B cell (primary cell): Measurements from ENCODE around the gene MCCD1. TPM values are rescaled to one million over a fixed set of nuclear protein-coding genes. Genes with fewer than 3 reads are reported as not detected.

Experiments
- ATAC-seq: fragments of 200-7000 bp; cut with Tn5 transposase; one replicate; pipeline ENCODE4 v1.10.0; 2021; ENCODE audit warnings: low read depth, mild to moderate bottlenecking, moderate number of reproducible peaks, moderate library complexity
- CTCF ChIA-PET: fragments of 350-600 bp; sonication (Branson Sonifier 250); formaldehyde crosslinking; loops from one replicate; lab custom pipeline; 2021; ENCODE audit warnings: antibody characterized with exemption, inconsistent platforms; lab: Charles Lee
- POLR2A ChIA-PET: fragments of 350-600 bp; sonication (Branson Sonifier 250); formaldehyde crosslinking; loops from one replicate; lab custom pipeline; 2021; ENCODE audit warnings: antibody characterized with exemption; lab: Charles Lee
- DNase-seq: peaks from one replicate; pipeline ENCODE4 v3.0.0; 2013
- H2AFZ ChIP-seq: 2 replicates; pipeline ENCODE4 v1.6.1; 2012; ENCODE audit warnings: mild to moderate bottlenecking, low read depth, low read length; ENCODE audit not compliant: insufficient read depth, poor library complexity, severe bottlenecking
- H3K27ac ChIP-seq, 2 donors: 1 replicate in 1 of 2; 2 replicates in 1 of 2; pipeline ENCODE4 v1.5.1; 2012 to 2013; ENCODE audit warnings: low read length in 2 of 2, mild to moderate bottlenecking in 2 of 2, moderate library complexity in 1 of 2
- H3K27me3 ChIP-seq, 4 experiments: fragments of 200-600 bp in 1 of 4; sonication (generic) in 1 of 4; replicated peaks in 1 of 4; 1 replicate in 2 of 4; 2 replicates in 2 of 4; pipeline versions ENCODE4 v1.6.1 to v1.7.0; 2013 to 2016; ENCODE audit warnings: low read length in 3 of 4, mild to moderate bottlenecking in 2 of 4, mixed read lengths in 1 of 4, moderate library complexity in 1 of 4; ENCODE audit not compliant: insufficient read depth in 4 of 4, control insufficient read depth in 3 of 4; ENCODE audit errors: control extremely low read depth in 1 of 4
- H3K36me3 ChIP-seq, 2 experiments: replicated peaks in 1 of 2; 1 replicate in 1 of 2; 2 replicates in 1 of 2; pipeline versions ENCODE4 v1.6.1 to v1.7.1; 2013; ENCODE audit warnings: low read length in 1 of 2; ENCODE audit not compliant: insufficient read depth in 2 of 2, control insufficient read depth in 1 of 2; ENCODE audit errors: control extremely low read depth in 1 of 2, extremely low read depth in 1 of 2
- H3K4me1 ChIP-seq, 2 donors: fragments of 200-600 bp in 1 of 2; sonication (generic) in 1 of 2; 1 replicate in 1 of 2; 2 replicates in 1 of 2; pipeline versions ENCODE4 v1.5.1 to v1.6.1; 2013 to 2017; ENCODE audit warnings: low read length in 2 of 2; ENCODE audit not compliant: control insufficient read depth in 2 of 2, insufficient read depth in 2 of 2
- H3K4me2 ChIP-seq: replicated peaks from 2 replicates; pipeline ENCODE3; 2012; ENCODE audit warnings: mild to moderate bottlenecking, low read depth, low read length; ENCODE audit not compliant: poor library complexity, severe bottlenecking
- H3K4me3 ChIP-seq, 5 experiments: fragments of 200-600 bp in 1 of 5; sonication (generic) in 1 of 5; 1 replicate in 3 of 5; 2 replicates in 2 of 5; pipeline versions ENCODE4 v1.5.1 to v1.7.0; 2011 to 2016; ENCODE audit warnings: low read length in 4 of 5, mild to moderate bottlenecking in 4 of 5, low read depth in 2 of 5, control low read depth in 1 of 5, moderate library complexity in 1 of 5; ENCODE audit not compliant: insufficient read depth in 1 of 5; ENCODE audit errors: control extremely low read depth in 1 of 5, extremely low read depth in 1 of 5
- H3K79me2 ChIP-seq: fragments of 200-600 bp; sonication (generic); one replicate; pipeline ENCODE4 v1.6.0; 2016; ENCODE audit warnings: low read length; ENCODE audit not compliant: control insufficient read depth, insufficient read depth
- H3K9ac ChIP-seq: fragments of 200-600 bp; sonication (generic); 2 replicates; pipeline ENCODE4 v1.6.1; 2017; ENCODE audit warnings: mild to moderate bottlenecking, low read length, moderate library complexity
- H3K9me3 ChIP-seq, 3 donors: one replicate each; pipeline versions ENCODE4 v1.6.1 to v1.7.1; 2013; ENCODE audit warnings: low read length in 2 of 3; ENCODE audit not compliant: control insufficient read depth in 2 of 3, insufficient read depth in 1 of 3; ENCODE audit errors: control extremely low read depth in 1 of 3
- H4K20me1 ChIP-seq: 2 replicates; pipeline ENCODE4 v1.6.0; 2012; ENCODE audit warnings: mild to moderate bottlenecking, low read length; ENCODE audit not compliant: insufficient read depth, control insufficient read depth, poor library complexity, severe bottlenecking
- H3K27ac Mint-ChIP-seq: one replicate; pipeline ENCODE4 v1.8.0; 2021; ENCODE audit warnings: mixed read lengths
- H3K27me3 Mint-ChIP-seq: one replicate; pipeline ENCODE4 v1.8.0; 2021; ENCODE audit warnings: mixed read lengths
- H3K4me1 Mint-ChIP-seq: one replicate; pipeline ENCODE4 v1.8.0; 2021; ENCODE audit warnings: mixed read lengths
- H3K4me3 Mint-ChIP-seq: one replicate; pipeline ENCODE4 v1.8.0; 2021; ENCODE audit warnings: mixed read lengths
- H3K9me3 Mint-ChIP-seq: one replicate; pipeline ENCODE4 v1.8.0; 2022; ENCODE audit warnings: mixed read lengths; ENCODE audit not compliant: insufficient read depth
- EZH2 ChIP-seq: IDR thresholded peaks from 2 replicates; pipeline ENCODE4 v1.6.1; 2012; ENCODE audit warnings: borderline replicate concordance, low read depth, mild to moderate bottlenecking, moderate library complexity, low read length; ENCODE audit not compliant: insufficient read depth, poor library complexity, severe bottlenecking
- WGBS: methylation state at CpG from one replicate; pipeline ENCODE4 v1.1.5; 2013; ENCODE audit warnings: missing lambda C conversion rate; ENCODE audit not compliant: insufficient coverage; 5-methylcytosine and 5-hydroxymethylcytosine counted together
- intact Hi-C: fragments of 100-400 bp; cut with micrococcal nuclease; formaldehyde crosslinking; loops from one replicate; pipeline ENCODE4 v1.10.0; 2022
- polyA plus RNA-seq: library from polyadenylated mRNA; depleted of rRNA; stranded (reverse); fragments of >200 nt; gene quantifications from 2 replicates; pipeline ENCODE4 v1.2.3, GENCODE V29; 2012
- total RNA-seq, 2 donors: library from RNA; stranded (reverse); fragments of 120-200 nt in 1 of 2; gene quantifications; 1 replicate in 1 of 2; 2 replicates in 1 of 2; pipeline versions ENCODE4 v1.2.3 to v1.2.4, GENCODE V29; 2013 to 2022
- TF ChIP-seq, protein P1 (sequence below): fragments of 200-600 bp; IDR thresholded peaks from one replicate; pipeline ENCODE4 v1.8.0; 2022; ENCODE audit warnings: antibody characterized with exemption, mild to moderate bottlenecking

Gene MCCD1
- total and polyA plus RNA-seq, 2 donors (not counting 1 experiment from before 2014, with no cell fraction given), result not detected

DNA sequence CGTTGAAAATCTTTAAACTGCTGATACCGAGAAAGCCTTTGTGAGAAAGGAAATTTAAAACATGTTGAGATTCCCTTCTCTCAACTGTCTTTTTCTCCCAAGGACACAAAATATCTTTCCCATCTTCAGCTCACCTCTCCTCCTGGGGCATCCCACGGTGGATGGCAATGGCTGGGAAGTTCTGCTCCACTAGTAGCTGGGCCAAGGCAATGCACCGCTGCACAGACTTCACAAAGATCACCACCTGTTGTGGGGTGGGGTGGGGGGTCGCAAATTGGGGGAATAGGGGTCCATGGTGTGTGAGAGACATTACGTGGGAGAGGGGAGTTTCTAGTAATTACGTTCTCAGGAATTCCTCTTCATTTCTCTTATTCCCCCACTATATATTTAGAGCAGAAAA, 2.4 kb downstream of the MCCD1 start:
- no peaks in the 10 kb centered on the region for H3K9me3 Mint-ChIP-seq
- WGBS, result 100% methylated on average over 1 of the region's 7 CpGs
- intact Hi-C loops, result no loop called here
- H3K4me2 ChIP-seq, result no peak overlapping the region
- no peak overlapping the region for H3K4me3 ChIP-seq
- ChIA-PET POLR2A (interaction anchor here (0.6 kb wide), 1 partner anchor 138 kb away, joined by 11 read pairs; no protein-coding TSS in a partner anchor), CTCF (interaction anchor here (1.3 to 1.4 kb wide), 2 partner anchors 10 to 259 kb away, joined by 3 to 4 read pairs; no protein-coding TSS in a partner anchor)
- H3K36me3 ChIP-seq, result peaks cover 3 to 63% of the 10 kb centered on the region in 2 experiments
- H3K79me2 ChIP-seq, result peaks cover 10% of the 10 kb centered on the region
- H3K27me3 Mint-ChIP-seq, result no peaks in the 10 kb centered on the region
- H3K9me3 ChIP-seq, result no peaks in the 10 kb centered on the region
- no peak for DNase-seq
- H3K27ac ChIP-seq, result no peak overlapping the region
- H4K20me1 ChIP-seq, result peaks cover 62% of the 10 kb centered on the region
- no peak overlapping the region for H3K9ac ChIP-seq
- H3K4me1 Mint-ChIP-seq, result peaks cover 14% of the 10 kb centered on the region
- no peak for TF ChIP-seq EZH2
- TF ChIP-seq, protein P1, sequence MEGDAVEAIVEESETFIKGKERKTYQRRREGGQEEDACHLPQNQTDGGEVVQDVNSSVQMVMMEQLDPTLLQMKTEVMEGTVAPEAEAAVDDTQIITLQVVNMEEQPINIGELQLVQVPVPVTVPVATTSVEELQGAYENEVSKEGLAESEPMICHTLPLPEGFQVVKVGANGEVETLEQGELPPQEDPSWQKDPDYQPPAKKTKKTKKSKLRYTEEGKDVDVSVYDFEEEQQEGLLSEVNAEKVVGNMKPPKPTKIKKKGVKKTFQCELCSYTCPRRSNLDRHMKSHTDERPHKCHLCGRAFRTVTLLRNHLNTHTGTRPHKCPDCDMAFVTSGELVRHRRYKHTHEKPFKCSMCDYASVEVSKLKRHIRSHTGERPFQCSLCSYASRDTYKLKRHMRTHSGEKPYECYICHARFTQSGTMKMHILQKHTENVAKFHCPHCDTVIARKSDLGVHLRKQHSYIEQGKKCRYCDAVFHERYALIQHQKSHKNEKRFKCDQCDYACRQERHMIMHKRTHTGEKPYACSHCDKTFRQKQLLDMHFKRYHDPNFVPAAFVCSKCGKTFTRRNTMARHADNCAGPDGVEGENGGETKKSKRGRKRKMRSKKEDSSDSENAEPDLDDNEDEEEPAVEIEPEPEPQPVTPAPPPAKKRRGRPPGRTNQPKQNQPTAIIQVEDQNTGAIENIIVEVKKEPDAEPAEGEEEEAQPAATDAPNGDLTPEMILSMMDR, result no peak
- no peak overlapping the region for H2AFZ ChIP-seq
- no peak overlapping the region for H3K27ac Mint-ChIP-seq
- no peak for ATAC-seq
- no peak overlapping the region for H3K4me3 Mint-ChIP-seq
- H3K4me1 ChIP-seq, result no peaks in the 10 kb centered on the region
- H3K27me3 ChIP-seq, result no peaks in the 10 kb centered on the region

DNA sequence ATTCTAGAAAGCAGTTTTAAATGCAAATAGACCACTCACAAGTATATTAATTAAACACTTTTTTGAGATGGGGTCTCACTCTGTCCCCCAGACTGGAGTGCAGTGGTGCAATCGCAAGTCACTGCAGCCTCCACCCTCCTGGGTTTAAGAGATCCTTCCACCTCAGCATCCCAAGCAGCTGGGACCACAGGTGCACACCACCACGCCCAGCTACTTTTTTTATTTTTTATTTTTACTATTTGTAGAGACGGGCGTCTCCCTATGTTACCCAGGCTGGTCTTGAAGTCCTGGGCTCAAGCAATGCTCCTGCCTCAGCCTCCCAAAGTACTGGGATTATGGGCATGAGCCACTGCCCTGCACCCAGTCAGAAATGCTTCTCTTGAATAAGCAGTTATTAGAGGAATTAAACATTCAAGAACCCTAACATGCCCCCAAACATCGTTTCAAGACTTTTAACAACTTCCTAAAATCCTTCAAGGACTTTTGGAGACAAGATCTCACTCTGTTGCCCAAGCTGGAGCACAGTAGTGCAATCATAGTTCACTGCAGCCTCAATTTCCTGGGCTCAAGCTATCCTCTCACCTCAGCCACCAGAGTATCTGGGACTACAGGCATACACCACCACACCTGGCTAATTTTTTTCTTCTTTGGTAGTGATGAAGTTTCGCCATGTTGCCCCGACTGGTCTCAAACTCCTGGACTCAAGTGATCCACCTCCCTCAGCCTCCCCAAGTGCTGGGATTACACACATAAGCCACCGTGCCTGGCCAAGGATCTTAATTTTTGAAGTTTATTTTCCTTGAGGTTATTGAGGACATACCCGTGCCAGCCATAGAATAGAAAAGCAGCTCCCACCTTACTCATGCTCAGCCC, 3.2 kb downstream of the MCCD1 start:
- Histone ChIP-seq H3K9me3 (no peaks in the 10 kb centered on the region), H3K27me3 (no peaks in the 10 kb centered on the region), H3K4me3 (no peak overlapping the region), H3K79me2 (peaks cover 15% of the 10 kb centered on the region), H2AFZ (no peak overlapping the region), H3K9ac (no peak overlapping the region), H4K20me1 (peaks cover 71% of the 10 kb centered on the region), H3K27ac (no peak overlapping the region), H3K4me1 (no peaks in the 10 kb centered on the region), H3K4me2 (no peak overlapping the region), H3K36me3 (peaks cover 4 to 71% of the 10 kb centered on the region in 2 experiments)
- POLR2A ChIA-PET, result interaction anchor here (0.6 kb wide), 1 partner anchor 139 kb away, joined by 11 read pairs; no protein-coding TSS in a partner anchor
- ATAC-seq (no peak), DNase-seq (no peak)
- intact Hi-C loops, result no loop called here
- TF ChIP-seq, protein P1, result no peak
- TF ChIP-seq EZH2, result no peak
- Mint-ChIP-seq H3K4me1 (peaks cover 14% of the 10 kb centered on the region), H3K27me3 (no peaks in the 10 kb centered on the region), H3K9me3 (no peaks in the 10 kb centered on the region), H3K27ac (peak overlapping the region; percentile 15), H3K4me3 (no peak overlapping the region)
- 78% methylated on average over 1 of the region's 9 CpGs for WGBS
- CTCF ChIA-PET, result interaction anchor here (1.3 to 1.4 kb wide), 2 partner anchors 9 to 258 kb away, joined by 3 to 4 read pairs; no protein-coding TSS in a partner anchor
